Fibroblast of villous mesenchyme (primary cell): Measurements from ENCODE around the gene DHCR24. TPM values are rescaled to one million over a fixed set of nuclear protein-coding genes. Genes with fewer than 3 reads are reported as not detected.

Experiments
- DNase-seq: peaks from one replicate; pipeline ENCODE4 v3.0.0-alpha.2; 2010; ENCODE audit warnings: low read depth
- H3K4me3 ChIP-seq: 2 replicates; pipeline ENCODE4 v1.5.1; 2011; ENCODE audit warnings: low read depth, mild to moderate bottlenecking, low read length
- total RNA-seq: library from RNA; depleted of rRNA; stranded (reverse); fragments of >200 nt; gene quantifications from 2 replicates; pipeline ENCODE4 v1.2.3, GENCODE V29; 2012
- TF ChIP-seq, protein P1 (sequence below): IDR thresholded peaks from 2 replicates; pipeline ENCODE4 v1.5.1; 2012; ENCODE audit warnings: low read depth, mild to moderate bottlenecking, low read length; ENCODE audit not compliant: insufficient read depth

DHCR24 gene
- total RNA-seq, 1 donor, result 297 TPM

DNA sequence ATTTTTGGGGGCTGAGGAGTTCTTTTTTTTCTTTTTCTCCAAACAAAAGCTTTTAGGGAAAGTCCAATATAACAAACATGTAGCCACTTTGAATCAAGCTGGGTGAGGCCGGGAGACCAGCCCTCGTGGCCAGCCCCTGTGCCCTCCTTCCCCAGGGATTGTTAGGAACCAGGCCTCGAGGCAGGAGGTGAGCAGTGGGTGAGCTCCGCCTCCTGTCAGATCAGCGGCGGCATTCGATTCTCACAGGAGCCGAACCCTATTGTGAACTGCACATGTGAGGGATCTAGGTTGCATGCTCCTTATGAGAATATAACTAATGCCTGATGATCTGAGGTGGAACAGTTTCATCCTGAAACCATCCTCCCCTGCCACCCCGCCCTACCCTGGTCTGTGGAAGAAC is 44.0 kb downstream of the DHCR24 start:
- no peak overlapping the region for H3K4me3 ChIP-seq
- DNase-seq, result no peak
- TF ChIP-seq, protein P1, sequence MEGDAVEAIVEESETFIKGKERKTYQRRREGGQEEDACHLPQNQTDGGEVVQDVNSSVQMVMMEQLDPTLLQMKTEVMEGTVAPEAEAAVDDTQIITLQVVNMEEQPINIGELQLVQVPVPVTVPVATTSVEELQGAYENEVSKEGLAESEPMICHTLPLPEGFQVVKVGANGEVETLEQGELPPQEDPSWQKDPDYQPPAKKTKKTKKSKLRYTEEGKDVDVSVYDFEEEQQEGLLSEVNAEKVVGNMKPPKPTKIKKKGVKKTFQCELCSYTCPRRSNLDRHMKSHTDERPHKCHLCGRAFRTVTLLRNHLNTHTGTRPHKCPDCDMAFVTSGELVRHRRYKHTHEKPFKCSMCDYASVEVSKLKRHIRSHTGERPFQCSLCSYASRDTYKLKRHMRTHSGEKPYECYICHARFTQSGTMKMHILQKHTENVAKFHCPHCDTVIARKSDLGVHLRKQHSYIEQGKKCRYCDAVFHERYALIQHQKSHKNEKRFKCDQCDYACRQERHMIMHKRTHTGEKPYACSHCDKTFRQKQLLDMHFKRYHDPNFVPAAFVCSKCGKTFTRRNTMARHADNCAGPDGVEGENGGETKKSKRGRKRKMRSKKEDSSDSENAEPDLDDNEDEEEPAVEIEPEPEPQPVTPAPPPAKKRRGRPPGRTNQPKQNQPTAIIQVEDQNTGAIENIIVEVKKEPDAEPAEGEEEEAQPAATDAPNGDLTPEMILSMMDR, result no peak

DNA sequence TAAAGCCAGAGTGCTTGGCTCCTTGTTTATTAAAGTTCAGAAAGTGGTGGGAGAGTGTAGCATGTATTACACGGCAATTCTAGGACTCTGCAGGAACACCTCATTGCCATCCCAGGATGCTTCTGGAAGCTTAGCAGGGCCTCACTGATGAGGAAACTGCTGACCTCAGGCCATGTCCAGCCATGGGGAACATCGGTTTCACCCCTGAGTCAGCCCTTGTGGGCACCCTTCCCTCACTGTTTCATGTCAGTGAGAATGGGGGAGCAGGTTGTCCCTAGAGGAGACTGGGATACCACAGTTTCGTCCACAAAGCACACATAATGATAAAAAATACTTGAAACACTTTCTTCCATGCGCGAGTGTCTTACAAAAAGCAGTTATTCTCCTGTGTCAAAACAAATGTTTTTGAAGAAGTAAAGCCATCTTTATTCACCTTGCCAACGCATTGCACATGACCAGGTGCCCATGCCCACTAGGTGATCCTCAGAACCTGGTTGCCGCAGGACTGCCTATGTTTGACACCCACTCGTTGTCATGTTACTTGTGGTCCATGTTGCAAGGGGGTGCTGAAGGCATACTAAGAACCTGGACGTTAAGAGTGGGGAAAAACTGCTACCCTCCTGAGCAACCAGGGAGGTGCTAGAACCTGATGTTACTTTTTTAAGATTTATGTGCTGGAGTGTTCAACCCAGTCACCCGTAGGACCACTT is 44.6 kb downstream of the DHCR24 start:
- TF ChIP-seq, protein P1, result no peak
- no peak for DNase-seq
- H3K4me3 ChIP-seq, result no peak overlapping the region

DNA sequence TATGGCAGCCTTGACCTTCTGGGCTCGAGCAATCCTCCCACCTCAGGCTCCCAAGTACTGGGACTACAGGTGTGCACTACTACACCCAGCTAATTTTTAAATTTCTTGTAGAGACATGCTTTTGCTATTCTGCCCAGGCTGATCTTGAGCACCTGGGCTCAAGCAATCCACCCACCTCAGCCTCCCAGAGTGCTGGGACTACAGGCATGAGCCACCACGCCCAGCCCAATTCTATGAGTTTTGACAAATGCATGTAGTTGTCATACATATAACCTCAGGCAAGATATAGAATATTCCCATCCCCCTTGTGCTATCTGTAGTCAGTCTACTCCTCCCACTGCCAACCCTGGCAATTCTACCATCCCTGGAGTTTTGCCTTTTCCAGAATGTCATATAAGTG is 47.2 kb downstream of the DHCR24 start:
- DNase-seq, result no peak
- TF ChIP-seq, protein P1, result no peak
- no peak overlapping the region for H3K4me3 ChIP-seq

DNA sequence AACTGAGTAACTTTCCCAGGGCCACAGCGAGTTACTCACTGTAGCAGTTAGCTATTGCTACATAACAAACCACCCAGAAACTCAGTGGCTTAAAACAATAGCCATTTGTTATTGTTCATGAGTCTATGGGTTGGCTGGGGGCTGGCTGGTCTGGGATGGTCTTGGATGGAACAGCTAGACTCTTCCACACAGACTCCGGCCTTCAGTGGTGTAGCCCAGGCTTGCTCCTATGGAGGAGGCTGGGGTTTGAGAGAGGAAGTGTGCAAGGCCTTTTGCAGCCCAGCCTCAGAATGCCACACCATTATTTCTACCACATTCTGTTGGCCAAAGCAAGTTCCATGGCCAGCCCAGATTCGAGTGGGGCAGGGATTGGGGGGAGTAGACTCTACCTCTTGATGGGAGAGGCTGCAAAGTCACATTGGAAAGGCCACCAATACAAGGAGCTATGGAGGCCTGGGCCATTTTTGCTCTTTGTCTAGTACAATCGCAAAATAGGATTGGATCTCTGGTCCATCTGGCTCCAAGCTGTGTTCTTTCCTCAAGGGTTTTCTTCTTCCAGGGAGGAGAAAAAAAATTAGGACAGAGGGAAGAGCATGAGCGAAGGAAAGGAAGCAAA is 48.3 kb downstream of the DHCR24 start:
- no peak overlapping the region for H3K4me3 ChIP-seq
- TF ChIP-seq, protein P1, result no peak
- DNase-seq, result no peak

DNA sequence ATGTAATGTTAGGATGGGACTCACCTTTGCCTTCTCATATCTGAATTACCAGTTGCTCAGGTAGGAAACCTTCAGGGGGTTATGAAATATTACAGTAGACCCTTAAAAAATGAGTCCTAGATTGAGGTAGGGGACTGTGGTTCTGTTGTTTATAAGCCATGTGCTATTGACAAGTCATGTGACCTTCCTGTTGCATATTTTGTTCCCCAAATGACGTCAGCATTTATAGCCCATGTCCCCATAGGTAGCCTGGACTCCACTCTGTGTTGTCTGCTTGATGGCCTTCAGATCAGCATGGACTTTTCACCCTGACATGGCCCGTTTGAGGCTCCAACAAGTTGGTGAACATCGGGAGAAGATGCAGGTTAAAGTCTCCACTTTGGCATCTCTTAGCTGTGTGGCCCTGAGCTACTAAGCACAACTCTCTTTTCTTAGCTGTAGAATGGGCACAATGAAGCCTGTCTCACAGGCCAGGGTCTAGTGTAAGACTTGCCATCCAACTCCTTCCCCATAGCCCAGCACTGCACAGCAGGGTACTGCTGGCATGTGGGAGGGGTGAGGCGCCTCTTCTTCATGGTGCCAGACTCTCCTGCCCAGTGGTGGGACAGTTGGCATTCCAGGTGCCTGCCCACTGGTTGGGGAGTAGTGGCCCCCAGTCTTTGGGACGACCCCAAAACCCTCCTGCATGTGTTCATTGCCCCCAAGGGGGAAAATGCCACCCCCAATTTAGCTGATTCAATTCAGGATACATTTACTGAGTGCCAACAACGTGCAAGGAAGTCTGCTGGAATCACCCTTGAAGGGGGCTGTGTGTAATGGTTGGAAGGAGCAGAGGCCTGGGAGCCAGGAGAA is 49.8 kb downstream of the DHCR24 start:
- no peak for DNase-seq
- no peak overlapping the region for H3K4me3 ChIP-seq
- TF ChIP-seq, protein P1, result no peak

DNA sequence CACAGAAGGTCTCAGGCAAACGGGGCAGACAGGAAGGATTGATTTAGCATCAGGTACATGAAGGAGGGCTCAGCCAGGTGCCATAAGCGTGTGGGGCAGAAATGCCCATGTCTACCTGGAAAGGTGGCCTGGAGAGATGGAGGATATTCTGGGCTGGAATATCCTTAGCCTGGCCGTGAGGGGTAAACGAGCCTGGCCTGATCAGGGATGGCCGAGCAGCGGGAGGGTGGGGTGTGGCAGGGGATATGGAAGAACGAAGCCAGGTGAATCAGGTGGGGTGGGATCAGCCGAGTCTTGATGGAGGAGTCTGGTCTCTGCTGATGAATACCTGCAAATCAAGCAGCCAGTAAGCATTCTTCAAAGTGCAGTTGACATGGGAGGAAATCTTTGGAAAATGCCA is 50.4 kb downstream of the DHCR24 start:
- TF ChIP-seq, protein P1, result no peak
- DNase-seq, result no peak
- no peak overlapping the region for H3K4me3 ChIP-seq
